ENCODE results near the gene MUC5AC.

- TF ChIP-seq CTCF (conservative IDR thresholded peaks at IDR 0.05 in 1 of 2, IDR thresholded peaks at IDR 0.05 in 1 of 2; ENCODE audit: low read depth in 1 of 2, low read length in 2 of 2) (no peak), EZH2 (IDR thresholded peaks at IDR 0.05; ENCODE audit: low read length, missing control alignments) (no peak)
These were observed 81.9 kb downstream of the MUC5AC start for GRCh38 chr11:1239596-1240205.
